GM19035 (cell line): ENCODE data around the gene TXNL4A.

Experiments
- ATAC-seq: cut with Tn5 transposase; IDR thresholded peaks from one replicate; pipeline ENCODE4 v1.9.1; 2021; ENCODE audit not compliant: unreplicated experiment

The TXNL4A gene

GRCh38 chr18:79950515-79951341 lies 37.6 kb downstream of the TXNL4A start:
- ATAC-seq = peak; percentile 34

- ATAC-seq = no peak
Measured at GRCh38 chr18:79949697-79950487, 38.5 kb downstream of the TXNL4A start.

- no peak for ATAC-seq
Measured at GRCh38 chr18:79948719-79949411, 39.5 kb downstream of the TXNL4A start.

- ATAC-seq = no peak
Measured at GRCh38 chr18:79947881-79948610, 40.3 kb downstream of the TXNL4A start.

- no peak for ATAC-seq
Measured at GRCh38 chr18:79947054-79947755, 41.2 kb downstream of the TXNL4A start.

GRCh38 chr18:79945118-79946042 lies 43.0 kb downstream of the TXNL4A start:
- no peak for ATAC-seq

GRCh38 chr18:79944746-79945117 lies 43.6 kb downstream of the TXNL4A start:
- ATAC-seq = no peak

- ATAC-seq = no peak
Measured at GRCh38 chr18:79944126-79944731, 44.1 kb downstream of the TXNL4A start.

GRCh38 chr18:79943608-79944125 lies 44.7 kb downstream of the TXNL4A start:
- ATAC-seq = no peak

GRCh38 chr18:79942786-79943607 lies 45.4 kb downstream of the TXNL4A start:
- ATAC-seq = no peak

GRCh38 chr18:79942211-79942610 lies 46.2 kb downstream of the TXNL4A start:
- no peak for ATAC-seq

- ATAC-seq = no peak
Measured at GRCh38 chr18:79941473-79942119, 46.8 kb downstream of the TXNL4A start.

GRCh38 chr18:79940814-79941472 lies 47.4 kb downstream of the TXNL4A start:
- ATAC-seq = no peak

GRCh38 chr18:79940126-79940813 lies 48.1 kb downstream of the TXNL4A start:
- no peak for ATAC-seq

GRCh38 chr18:79939096-79939495 lies 49.3 kb downstream of the TXNL4A start:
- no peak for ATAC-seq

GRCh38 chr18:79938196-79938595 lies 50.2 kb downstream of the TXNL4A start:
- no peak for ATAC-seq
